ENCODE data around the gene GRB10.
A peak's percentile ranks its signal among the peaks of the same experiment; 100 is the strongest.
"Not testable (repeated sequence)": the region's sequence is repeated elsewhere in the genome, so short reads cannot be mapped to it uniquely, and the experiment has no call there.

The GRB10 gene

DNA sequence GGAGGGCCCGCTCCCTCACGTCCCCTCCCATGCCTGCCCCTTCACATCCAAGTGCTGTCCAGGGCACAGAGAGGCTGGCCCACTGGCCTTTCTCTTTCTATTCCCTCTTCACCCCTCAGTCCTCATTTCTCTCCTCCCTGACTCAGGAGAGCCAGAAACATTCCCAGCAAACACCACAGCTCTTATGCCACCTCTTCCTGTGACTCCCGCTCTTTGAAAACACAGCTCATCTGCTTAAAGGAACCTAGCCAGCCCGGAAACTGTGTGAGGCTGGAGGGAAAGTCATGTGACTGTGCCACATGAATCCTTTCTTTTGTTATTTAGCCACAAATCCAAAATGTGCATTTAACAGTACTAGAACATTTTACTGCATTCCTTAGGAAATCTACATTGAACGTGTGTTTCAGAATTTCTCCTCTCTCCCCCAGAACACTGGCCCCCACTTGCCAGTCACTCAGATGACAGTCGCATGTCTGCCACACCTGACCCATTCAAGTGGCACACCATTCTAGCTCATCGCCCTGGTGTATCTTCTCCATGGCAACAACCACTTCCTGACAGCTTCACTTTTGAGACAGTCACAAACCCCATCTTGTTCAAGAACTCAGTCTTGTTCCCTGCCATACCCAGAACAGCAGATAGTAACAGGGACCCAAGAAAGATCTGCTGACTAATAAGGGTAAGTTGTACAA, 42.8 kb downstream of the GRB10 start:
- no peak for DNase-seq

DNA sequence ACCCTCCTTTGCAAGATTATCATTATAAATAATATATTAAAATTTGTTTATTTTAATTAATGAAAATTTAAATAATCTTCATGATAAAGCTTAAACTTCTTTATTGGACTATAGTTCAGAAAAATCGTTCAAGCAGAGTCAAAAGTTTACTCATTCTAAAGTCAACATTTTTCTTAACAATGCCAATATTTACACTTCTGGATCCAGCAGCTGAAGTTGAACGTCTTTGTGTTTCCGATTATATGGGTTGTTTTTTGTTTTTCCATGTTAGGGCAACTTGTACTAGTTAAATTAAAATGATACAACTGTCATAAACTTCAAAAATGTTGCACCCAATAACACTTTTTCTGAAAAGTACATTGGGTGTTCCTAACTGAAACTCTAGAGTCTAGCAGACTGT, 43.8 kb downstream of the GRB10 start:
- no peak for DNase-seq

DNA sequence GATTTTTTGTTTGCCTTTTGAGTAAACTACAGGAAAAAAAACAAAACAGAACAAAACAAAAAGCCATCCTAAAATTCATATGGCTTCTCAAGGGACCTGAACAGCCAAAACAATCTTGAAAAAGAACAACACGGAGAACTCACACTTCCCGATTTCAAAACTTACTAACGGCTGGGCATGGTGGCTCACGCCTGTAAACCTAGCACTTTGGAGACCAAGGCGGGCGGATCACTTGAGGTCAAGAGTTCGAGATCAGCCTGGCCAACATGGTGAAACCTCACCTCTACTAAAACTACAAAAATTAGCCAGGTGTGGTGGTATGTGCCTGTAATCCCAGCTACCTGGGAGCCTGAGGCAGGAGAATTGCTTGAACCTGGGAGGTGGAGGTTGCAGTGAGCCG, 46.9 kb downstream of the GRB10 start:
- not testable (repeated sequence) for DNase-seq

DNA sequence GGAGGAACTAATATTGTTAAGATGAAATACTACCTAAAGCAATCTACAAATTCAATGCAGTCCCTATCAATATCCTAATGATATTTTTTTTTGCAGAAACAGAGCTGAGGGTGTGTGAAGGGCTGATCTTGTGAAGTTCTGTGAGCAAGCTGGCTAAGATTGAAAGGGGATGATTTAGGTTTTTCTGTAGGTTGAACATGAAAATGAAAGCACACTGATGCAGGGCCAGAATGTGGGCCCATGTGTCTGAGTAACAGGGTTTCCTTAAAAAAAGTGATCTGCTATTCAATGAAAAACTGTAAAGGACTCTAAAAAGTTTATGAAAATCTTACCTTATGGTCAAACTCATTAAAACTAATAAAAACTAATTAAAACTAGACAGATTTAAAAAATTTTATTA, 47.4 kb downstream of the GRB10 start:
- DNase-seq = no peak

DNA sequence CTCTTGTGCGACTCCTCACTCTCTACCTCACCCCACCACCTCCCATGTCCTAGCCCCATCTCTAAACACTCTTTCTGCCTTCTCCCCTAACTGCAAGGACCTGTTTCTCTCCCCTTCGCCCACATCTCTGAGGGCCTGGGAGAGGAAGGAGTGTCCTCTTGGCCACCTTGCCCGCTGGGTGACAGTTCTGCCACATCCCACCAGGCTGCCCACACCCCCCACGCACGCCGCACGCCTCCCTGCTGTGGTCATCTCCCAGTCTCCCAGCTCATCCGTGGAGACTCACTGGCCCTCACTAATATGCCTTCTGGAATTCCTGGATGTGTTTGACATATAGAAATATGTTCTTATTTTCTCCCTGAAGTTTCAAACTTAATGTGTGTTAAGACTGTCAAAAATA, 48.5 kb downstream of the GRB10 start:
- DNase-seq = no peak

DNA sequence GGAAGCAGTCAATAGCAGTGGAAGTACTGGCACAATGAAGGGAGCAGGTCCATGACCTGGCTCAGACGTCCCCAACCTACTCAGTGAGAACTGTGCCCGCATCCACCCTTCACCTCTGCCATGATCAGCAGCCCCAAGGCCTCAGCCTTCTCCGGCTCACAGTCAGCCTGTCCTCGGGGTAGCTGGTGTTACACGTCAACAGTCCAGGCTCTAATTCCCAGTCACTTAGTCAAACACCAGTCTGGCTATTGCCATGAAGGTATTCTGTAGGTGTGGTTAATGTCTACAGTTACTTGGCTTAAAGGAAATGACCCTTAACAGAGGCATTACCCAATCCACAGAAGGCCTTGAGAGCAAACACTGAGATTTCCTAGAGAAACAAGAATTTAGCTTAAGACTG, 49.1 kb downstream of the GRB10 start:
- peak; percentile 31 for DNase-seq

DNA sequence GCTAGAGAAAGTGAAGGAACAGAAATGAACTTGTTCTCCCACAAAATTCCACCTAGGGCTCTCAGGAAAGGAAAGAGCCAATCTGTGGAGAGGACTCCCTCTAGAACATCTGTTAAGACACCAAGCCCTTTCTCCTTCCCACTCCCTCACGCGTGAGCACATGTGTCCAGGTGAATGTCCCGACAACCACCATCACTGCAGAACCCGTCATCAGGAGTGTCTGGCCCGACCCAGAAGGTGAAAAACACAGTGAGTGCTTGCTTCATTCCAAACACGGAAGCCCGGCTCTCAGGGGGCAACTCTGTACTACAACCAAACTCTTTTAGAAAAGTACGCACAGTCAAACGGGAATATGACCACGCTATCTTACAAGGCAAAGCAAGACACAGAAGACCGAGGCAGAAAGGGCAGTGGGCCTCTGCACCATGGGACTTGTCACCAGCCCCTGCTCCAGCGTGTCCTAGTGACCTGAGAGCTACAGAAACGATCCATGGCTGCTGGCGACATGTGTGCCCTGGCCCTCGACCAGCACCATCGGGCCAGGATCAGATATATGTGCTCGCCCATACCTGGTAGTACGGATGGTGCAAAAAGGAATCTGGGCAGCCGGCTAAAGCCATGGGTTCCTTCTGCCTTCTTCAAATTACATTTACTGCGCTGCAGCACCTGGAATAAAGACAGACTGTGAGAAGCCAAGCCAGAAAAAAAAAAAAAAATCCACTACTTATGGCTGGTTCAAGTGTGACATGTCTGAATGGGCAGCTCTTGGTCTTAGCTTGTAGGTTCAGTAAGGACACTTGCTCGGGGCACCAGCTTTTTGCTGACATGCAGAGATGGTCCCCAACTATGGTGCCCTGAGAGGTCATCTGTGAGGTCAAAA, 50.8 kb downstream of the GRB10 start:
- DNase-seq = no peak

DNA sequence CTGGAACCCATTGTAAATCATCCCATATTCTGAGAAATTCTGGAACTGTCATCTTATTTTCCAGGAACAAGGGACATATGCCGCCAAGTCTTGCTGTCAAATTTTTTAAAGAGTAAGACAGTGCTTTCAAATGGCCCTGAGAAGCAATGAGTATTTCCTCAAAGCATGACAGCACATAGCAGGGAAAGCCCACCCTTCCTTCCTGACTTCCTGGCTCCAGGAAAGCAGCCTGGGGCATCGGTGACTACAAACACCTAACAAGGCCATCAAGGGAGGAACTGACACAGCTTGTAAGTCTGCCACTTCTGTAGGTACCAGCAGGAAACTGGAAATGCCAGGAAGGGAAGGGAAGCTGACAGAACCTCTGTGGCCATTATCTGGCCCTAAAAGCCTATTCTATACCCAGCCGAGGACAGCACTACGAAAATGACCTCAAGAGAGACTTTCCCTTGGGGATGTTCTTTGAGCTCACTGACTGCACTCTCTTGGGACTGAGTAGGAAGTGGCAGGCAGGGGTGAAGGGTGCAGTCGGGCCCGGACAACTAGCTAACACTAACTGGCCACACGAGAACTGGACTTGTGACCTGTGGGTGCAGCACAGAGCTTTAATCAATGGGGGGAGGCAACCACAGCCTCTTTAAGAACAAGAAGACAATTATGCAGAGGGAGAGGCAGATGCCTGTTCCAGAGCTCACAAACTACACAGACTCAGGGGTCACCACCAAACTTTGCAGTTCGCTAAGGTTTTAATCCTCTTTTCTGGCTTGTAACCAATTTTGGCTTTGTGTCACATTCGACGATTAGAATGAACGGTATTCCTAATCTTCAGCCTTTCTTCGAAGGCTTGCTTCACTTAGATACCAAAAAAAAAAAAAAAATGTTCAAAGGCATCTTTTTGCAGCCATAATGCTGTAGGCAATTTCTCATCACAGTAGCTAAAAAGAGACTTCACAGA, 52.0 kb downstream of the GRB10 start:
- DNase-seq = peak; percentile 37

DNA sequence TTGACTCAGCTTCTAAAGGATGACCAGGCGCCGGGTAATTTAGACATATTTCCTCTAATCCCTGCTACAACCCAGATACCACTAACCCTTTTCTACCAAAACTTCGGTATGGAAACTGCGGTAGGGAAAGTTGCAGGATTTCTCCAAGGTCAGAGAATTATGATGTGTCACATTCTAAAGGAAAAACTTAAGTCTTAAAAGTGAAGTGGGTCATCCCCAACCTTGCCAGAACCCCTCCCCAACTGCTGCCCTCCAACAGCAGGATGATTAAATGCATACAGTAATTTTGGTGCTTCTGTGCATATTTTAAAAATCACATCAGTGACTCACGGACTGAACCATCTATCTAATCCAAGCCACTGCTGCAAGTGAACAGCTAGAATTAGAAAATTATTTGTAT, 52.7 kb downstream of the GRB10 start:
- DNase-seq = peak; percentile 85

DNA sequence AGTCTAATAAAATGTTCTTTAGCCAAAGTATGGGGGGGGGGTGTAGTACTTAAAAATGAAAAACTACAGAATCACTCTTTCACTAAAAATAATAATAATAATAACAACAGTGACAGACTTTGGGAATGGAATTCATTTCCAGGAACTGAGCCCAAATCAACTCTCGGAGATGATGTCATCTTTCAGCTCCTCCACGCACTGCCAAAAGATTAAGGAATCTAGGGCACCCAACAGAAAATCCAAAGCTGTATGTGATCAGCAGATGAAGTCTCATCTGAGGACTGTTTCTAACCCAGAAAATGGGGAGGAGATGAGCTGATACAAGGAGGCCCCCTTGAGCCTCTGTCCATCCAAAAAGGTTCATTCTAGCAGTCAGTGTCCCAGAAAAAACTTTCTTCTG, 54.5 kb downstream of the GRB10 start:
- peak; percentile 68 for DNase-seq

DNA sequence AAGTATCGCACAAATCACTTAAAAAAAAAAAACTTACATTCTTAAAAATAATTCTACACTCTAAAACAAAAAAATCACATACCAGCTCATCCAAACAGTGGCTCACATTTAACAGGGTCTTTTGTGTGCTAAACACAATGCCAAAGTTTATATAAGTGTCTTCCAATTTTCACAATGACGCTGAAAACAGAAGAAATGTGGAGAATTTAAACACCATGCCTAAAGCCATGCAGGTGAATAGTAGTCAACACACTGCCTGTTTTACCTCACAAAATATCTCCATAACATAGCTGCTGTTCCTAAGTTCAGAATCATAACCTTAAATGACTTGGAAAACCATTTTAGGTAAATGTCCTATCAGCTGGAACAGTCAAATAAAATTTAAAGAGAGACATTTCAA, 55.0 kb downstream of the GRB10 start:
- no peak for DNase-seq

DNA sequence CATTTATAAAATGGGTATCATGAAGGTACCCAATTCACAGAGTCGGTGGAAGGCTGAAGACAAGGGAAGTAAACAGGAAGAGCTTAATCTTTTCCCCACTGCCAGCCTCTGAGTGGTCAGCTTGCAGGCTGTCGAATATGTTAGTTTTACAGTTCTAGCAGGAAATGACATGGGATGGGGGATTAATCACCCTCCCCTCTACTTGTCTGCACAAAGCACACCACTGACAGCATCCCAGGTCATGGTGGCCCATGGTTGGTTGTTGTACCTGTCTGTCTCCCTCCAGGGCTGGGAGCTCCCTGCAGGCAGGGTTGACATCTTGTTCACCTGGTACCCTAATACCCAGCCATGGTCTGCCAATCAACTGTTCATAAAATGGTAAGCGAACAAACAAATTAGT, 55.6 kb downstream of the GRB10 start:
- peak; percentile 17 for DNase-seq

DNA sequence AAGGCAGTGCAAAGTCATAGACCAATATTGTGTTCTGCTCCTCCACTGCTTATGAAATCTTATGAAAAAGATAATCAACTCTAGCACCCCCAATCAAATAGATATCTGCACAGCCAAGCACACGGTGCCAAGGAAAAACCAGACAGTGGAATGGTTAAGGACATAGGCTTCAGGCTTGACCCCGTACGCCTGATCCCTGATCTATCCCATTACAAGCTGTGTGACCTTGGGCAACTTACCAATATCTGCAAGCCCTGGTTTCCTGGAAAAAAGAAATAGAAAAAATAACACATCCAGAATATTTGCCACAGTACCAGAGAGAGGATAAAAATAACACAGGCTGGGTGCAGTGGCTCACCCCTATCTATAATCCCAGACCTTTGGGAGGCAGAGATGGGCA, 56.9 kb downstream of the GRB10 start:
- no peak for DNase-seq

DNA sequence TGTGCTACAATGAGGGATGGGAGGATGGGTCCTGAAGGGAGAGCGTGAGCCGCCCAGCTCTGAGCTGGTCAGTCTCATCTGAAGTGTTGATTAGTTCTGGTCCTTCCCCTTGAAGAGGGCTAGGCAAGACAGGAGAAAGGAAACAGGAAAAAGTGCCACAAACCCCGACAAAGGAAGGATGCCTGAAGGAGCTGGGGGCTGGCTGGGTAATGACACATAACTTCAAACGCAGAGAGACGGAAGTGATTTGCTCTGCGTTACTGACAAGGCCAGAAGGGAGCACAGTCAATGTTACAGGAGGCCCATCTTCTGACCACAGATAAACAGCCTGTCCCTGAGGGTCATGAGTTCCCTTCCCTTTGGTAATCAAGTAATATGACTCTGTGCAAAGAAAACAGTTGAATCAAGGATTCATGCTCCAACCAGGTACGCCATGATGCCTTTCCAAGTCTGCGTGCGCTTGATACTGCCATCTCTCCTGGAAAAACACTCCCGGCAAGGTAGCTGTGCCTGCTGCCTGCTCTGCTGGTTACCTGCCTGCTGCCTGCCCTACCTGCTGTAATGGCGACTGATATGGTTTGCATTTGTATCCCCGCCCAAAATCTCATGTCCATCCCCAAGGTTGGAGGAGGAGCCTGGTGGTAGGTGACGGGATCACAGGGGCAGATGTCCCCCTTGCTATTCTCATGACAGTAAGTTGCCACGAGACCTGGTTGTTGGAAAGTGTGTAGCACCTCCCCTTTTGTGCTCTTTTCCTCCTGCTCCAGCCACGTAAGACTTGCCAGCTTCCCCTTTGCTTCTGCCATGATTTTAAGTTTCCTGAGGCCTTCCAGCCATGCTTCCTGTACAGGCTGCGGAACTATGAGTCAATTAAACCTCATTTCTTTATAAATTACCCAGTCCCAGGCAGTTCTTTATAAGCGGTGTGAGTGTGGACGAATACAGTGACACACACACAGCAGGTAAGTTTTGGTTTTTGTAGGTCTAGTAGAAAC, 57.9 kb downstream of the GRB10 start:
- no peak for DNase-seq

DNA sequence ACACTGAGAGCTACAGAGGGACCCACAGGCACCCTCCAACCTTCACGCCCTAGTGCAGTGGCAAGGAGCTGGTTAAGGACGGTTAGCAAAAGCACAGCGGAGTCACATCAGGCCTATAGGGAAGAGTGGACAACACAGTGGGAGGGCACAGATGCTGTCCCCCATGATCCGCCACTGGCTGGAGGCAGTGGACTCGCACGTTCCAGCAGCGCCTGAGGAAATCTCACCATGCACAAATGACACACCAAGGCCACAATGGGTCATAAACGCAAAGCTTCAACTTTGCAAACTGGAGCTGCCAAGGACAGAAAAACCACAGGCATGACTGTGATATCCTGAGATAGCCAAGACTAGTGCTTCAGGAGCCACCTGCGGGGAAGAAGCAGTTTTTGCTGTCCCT, 58.8 kb downstream of the GRB10 start:
- DNase-seq = no peak

DNA sequence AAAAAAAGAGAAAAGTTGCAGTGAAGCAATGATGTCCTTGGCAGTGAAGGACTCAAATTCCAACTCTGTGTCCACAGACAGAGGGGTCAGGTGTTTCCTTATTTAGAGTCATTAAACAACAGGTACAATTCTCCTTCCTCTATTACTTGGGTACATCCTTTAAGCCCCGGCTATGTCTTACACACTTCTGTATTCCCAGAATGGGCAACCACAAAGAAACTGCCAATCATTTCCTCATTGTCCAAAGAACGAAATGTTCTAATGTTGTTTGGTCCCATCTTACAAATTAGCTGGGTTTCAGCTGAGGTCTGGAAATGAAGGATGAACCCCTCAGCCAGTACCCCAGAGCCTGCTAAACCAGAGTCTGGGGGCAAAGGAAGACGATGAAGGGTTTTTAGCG, 59.5 kb downstream of the GRB10 start:
- no peak for DNase-seq

DNA sequence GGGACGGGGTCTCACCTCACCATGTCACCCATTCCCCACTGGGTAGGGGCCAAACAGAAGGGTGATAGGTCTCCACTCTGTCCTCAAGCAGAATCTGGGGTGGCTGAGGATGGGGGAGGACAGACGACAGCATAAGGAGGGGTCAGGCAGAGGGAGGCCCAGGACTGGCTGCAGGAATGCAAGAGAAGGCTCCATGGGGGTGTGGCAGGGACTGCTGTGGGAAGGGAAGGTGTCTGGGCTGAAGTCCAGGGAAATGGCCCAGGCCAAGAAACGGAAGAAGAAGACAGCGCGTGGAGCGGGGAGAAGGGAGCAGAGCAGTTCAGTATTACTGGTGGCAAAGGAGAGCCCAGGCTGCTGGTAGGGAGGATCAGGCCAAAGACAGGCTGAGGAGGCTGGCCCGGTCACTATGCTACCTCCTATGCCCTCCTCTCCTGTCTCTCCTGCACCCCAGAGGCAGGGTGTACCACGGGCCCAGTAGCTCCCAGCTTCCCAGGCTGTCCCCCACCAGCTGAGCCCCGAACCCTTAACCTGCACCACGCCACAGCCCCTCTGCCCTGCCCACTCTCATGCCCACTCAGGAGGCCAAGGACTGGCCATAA, 60.9 kb downstream of the GRB10 start:
- DNase-seq = peak; percentile 16

DNA sequence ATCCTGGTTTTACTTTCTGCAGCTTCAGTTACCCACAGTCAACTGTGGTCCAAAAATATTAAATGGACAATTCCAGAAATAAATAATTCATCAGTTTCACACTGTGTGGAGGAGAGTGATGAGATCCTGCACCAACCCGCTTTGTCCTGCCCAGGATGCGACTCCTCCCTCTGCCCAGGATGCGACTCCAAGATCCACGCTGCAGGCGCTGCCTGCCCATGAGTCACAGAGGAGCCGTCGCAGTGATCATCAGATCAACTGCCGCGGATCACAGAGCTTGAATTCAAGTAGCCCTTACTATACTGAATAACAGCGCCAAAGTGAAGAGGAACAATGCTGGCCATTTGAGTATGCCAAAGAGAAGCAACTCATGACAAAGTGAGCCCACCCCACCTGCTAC, 61.5 kb downstream of the GRB10 start:
- DNase-seq = peak; percentile 31

DNA sequence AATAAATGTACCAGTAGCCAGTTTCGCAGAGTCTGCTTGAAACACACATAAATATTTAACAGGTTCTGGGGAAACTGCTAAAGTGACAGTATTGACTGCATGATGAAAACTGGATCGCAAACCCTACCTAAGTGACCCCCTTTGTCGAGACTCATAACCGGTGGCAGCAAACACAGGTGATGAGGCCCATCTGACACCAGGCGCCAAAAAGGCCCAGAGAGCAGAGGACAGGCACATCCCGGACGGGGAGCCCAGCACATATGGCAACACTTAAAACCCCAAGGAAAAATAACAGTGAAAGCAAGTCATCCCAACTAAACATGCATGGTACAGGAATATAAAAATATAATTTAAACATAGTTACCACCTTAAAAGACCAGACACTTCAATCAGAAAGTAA, 62.4 kb downstream of the GRB10 start:
- no peak for DNase-seq

DNA sequence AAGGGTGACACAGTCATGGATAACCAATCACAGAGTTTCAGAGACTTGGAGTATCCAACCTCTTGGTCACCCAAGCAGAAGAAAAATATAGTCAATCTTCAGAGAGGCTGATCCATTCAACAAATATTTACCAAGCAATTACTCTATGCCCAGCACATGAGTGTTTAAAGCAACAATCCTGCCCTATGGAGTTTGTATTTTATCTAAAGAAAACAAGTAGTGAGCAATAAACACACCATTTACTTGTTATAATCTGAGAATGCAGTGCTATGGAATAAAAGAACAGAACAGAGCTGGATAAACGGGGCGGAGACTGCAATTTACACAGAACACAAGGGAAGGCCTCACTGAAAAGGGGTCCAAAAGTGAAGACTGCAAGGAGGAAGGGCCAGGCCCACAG, 63.8 kb downstream of the GRB10 start:
- DNase-seq = no peak

DNA sequence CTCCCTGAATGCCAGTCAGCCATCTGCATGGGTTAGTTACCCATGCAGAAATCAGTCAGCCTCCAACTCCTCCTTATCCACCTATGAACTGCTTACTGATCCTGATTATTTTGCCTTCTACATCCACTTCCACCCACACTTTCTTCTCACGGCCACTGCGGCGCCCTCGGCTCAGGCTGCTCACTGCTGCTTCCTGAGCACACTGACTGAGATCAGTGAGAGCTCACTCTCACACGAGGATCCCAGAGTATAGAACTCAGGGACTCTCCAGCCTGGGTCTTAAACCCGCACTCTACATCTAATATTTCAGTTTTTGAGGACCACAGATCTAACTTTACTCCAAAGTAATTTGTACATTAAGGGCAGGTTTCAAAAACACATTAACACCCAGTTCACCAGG, 64.4 kb downstream of the GRB10 start:
- no peak for DNase-seq

DNA sequence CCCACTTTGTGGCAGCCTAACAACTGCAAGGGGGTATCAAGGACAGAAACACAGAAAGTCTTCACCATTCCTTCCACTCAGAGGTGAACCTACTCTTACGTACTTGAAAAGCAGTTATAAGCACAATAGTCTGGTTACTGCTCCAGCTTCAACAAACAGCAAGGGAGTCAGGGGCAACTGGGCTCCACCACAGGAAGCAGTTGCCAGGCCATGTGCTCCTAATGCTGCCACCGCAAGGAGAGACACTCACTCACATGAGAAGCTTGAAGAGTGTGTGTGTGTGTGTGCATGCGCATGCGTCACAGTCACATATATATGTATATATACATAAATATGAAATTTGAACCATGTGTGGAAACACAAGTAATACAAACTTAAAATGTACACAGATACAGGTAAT, 65.5 kb downstream of the GRB10 start:
- no peak for DNase-seq

Measured in fibroblast of skin of right biceps (primary cell).